Putamen (tissue), 1 donor: ENCODE measurements around the gene SV2B.

ENCODE experiments used
- DNase-seq: peaks from one replicate; pipeline ENCODE4 v3.0.0-alpha.2; 2016; ENCODE audit warnings: low spot score

SV2B gene

GRCh38 chr15:91104111-91104510, 4.1 kb downstream of the SV2B start:
- peak; percentile 79 for DNase-seq

- no peak for DNase-seq
Measured at GRCh38 chr15:91108421-91108820, 8.4 kb downstream of the SV2B start.

GRCh38 chr15:91109885-91110284, 9.8 kb downstream of the SV2B start:
- no peak for DNase-seq

GRCh38 chr15:91110407-91110806, 10.3 kb downstream of the SV2B start:
- DNase-seq = no peak

GRCh38 chr15:91113030-91113429, 13.0 kb downstream of the SV2B start:
- no peak for DNase-seq

GRCh38 chr15:91114301-91114700, 14.2 kb downstream of the SV2B start:
- no peak for DNase-seq

GRCh38 chr15:91116113-91117067, 16.3 kb downstream of the SV2B start:
- DNase-seq = no peak

- no peak for DNase-seq
Measured at GRCh38 chr15:91117375-91117774, 17.3 kb downstream of the SV2B start.

- DNase-seq = no peak
Measured at GRCh38 chr15:91118817-91119590, 18.9 kb downstream of the SV2B start.

- no peak for DNase-seq
Measured at GRCh38 chr15:91122296-91122695, 22.2 kb downstream of the SV2B start.

GRCh38 chr15:91124132-91124531, 24.1 kb downstream of the SV2B start:
- DNase-seq = no peak

- DNase-seq = no peak
Measured at GRCh38 chr15:91125162-91125561, 25.1 kb downstream of the SV2B start.

GRCh38 chr15:91126080-91126479, 26.0 kb downstream of the SV2B start:
- no peak for DNase-seq

- no peak for DNase-seq
Measured at GRCh38 chr15:91127236-91127955, 27.3 kb downstream of the SV2B start.

- DNase-seq = peak; percentile 80
Measured at GRCh38 chr15:91128016-91128415, 28.0 kb downstream of the SV2B start.

- no peak for DNase-seq
Measured at GRCh38 chr15:91129436-91129835, 29.4 kb downstream of the SV2B start.

GRCh38 chr15:91132079-91132478, 32.0 kb downstream of the SV2B start:
- no peak for DNase-seq

- DNase-seq = no peak
Measured at GRCh38 chr15:91133511-91133910, 33.5 kb downstream of the SV2B start.

GRCh38 chr15:91135201-91136130, 35.4 kb downstream of the SV2B start:
- peak; percentile 61 for DNase-seq

GRCh38 chr15:91136386-91136923, 36.4 kb downstream of the SV2B start:
- no peak for DNase-seq

- no peak for DNase-seq
Measured at GRCh38 chr15:91140601-91141000, 40.5 kb downstream of the SV2B start.
